Body of pancreas (tissue), 4 donors: ENCODE results near the gene SH3GL3.

Source experiments
- CTCF ChIP-seq, 7 experiments: fragments of 450-650 bp in 4 of 7; fragments of 200-600 bp in 3 of 7; sonication (generic) in 3 of 7; IDR thresholded peaks; one replicate each; pipeline ENCODE4 v1.5.1; 2016 to 2019; ENCODE audit warnings: antibody characterized with exemption in 7 of 7
- POLR2A ChIP-seq, 3 donors: fragments of 450-650 bp; IDR thresholded peaks; one replicate each; pipeline ENCODE4 v1.6.1; 2016; ENCODE audit warnings: antibody characterized with exemption in 3 of 3, mild to moderate bottlenecking in 2 of 3

DNA sequence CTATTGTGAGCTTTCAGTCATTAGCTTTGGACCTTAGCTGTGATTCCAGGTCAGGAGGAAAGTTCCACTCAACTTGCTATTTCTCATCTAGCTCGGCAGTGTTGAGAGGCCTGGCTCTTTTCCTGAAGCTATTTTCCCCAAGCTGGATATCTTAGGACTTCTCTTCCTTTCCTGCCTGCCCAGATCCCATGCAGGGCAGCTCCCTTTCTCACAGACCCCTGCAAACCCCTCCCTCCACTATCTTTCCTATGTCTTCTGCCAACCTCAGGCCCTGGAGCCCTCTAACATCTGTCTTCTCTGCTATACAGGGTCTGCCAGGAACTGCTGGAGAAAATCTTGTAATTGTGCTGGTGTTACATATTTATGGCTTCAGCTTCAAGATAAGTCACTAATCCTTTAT, 49.6 kb downstream of the SH3GL3 start:
- no peak for TF ChIP-seq CTCF (IDR thresholded peaks at IDR 0.05)
- TF ChIP-seq POLR2A (IDR thresholded peaks at IDR 0.05): no peak
